NCI-H1436 (cell line): Measurements from ENCODE around the gene UPF1.

ENCODE experiments used
- DNase-seq: peaks from one replicate; lab custom pipeline; 2025; lab: John Stamatoyannopoulos, UW

UPF1 gene

DNA sequence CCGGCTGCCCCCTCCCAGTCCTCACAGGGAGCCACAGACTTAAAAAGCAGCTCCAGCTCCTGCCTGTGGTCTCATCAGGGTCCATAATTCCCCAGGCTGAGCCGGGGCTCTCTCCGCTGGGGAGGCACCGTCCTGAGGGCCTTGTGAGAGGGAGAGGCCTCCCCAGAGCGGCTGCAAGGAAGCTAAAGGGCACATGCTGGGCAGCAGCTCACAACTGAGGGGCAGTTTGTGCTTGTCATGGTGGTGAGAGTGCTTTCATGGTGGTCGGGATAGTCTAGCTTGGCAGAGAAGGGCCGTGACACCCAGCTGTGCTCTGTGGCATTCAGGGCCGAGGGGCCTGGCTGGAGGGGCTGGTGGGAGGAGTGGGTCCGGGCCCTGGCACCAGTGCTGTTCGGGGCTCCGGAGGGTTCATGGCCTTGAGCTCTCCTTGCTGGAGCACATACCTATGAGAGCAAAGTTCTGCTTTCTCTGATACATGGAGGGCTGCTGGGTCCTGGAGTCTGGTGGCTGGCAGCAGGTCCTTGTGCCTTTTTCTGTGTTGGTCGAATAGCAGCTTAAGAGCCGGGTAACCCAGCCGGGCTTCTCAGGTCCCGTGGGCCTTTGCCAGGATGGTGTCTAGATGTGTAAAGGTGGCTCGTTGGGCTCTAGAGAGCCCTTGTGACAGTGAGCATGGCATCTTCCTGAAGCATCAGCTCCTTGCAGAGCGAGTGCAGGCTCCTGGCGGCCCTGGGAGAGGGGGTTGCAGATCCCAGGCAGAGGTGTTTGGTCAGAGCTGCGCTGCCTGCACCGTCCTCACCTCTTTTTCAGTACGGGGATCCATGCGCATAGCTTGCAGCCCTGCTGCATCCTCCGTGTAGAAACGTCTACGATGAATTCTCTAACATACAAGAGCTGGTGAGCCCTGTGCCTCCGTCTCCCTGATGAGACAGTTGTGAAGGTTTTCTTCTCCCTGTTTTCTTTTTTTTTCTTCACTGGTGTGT, 8.8 kb downstream of the UPF1 start:
- DNase-seq = no peak

DNA sequence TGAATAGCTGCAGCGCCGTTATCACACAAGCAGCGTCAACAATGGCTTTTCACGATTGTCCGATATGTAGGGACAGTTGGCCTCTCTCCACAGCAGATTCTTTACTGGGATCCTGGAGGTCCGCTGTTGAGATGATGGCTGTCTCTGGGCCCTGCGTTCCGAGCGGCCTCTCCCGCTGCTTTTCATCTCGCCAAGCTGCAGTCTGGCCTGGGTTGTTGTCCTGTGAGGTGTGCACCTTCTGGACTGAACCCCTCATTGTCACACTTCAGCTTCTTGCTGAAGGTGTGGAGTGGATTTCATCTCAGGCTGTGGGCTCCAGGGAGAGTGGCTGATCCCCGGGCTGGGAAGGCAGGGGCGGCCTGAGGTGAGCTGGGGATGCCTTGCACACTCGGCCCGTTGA, 9.6 kb downstream of the UPF1 start:
- DNase-seq = no peak

DNA sequence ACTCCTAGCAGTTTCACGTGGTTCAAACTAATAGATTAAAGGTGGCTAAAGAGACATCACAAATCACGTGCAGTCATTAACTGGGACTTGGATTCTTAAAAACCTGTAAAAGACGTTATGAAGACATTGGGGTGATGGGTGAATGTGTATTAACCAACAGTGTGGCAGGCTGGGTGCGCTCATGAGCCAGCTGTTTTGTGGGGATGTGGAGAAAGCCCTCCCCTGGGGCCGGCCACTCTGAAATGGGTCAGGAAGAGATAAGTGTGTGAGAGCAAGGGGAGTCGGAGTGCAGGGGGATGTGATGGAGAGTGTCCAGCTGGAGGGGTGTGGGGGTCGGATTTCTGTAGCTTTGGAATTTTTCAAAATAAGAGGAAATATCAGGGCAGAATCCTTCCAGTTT, 10.4 kb downstream of the UPF1 start:
- DNase-seq = no peak

DNA sequence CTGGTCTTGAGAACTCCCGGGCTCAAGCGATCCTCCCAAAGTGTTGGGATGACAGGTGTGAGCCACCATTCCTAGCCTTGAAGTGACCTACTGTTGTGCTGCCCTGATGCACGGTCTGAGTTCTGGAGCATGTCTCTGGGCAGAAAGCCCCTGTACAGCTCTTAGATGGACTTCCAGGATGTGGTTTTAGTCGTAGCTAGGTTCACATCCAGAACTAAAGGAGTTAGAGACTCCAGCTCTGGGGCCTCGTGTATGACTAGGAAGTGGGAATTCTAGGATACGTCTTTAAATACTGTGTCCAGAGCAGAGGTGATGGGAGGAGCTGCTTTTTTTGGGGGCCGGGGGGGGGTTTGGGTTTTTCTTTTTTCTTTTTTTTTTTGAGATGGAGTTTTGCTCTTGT, 12.2 kb downstream of the UPF1 start:
- no peak for DNase-seq

DNA sequence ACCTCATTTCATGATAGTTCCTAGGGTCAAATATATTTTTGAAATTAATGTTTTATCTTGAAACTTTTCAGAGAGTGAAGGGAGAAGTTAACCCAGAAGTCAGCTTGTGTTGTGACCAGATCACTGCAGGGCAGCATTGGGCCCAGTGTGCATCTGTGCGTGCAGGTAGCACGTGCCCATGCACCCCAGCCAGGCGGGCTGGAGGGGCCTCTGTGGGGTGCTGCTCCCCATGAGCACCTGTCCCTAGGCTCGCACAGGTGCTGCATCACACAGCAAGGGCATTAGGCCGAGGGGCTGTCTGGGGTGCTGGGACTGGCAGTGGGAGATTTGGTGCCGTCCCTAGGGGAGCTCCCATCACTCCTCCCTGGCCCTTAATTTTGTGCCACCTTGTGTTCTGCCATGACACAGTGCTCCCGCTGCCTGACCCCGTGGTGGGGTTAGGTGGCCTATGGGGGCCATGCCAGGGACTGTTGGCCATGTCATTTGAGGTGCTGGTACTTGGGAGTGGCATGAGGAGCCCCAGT, 13.1 kb downstream of the UPF1 start:
- no peak for DNase-seq

DNA sequence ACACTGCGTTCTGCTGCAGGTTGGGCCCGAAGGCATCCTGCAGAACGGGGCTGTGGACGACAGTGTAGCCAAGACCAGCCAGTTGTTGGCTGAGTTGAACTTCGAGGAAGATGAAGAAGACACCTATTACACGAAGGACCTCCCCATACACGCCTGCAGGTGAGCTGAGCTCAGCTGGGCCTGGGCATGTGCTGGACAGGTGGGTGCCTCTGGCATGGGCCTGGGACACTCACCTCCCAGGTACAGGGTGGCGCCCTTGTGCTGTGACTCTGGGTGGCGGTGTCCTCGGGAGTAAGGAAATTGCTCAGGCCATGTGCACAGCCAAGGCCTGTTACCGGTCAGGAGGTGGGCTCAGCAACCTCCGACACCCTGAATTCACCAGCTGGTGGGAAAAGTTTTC, 14.2 kb downstream of the UPF1 start:
- DNase-seq = no peak

DNA sequence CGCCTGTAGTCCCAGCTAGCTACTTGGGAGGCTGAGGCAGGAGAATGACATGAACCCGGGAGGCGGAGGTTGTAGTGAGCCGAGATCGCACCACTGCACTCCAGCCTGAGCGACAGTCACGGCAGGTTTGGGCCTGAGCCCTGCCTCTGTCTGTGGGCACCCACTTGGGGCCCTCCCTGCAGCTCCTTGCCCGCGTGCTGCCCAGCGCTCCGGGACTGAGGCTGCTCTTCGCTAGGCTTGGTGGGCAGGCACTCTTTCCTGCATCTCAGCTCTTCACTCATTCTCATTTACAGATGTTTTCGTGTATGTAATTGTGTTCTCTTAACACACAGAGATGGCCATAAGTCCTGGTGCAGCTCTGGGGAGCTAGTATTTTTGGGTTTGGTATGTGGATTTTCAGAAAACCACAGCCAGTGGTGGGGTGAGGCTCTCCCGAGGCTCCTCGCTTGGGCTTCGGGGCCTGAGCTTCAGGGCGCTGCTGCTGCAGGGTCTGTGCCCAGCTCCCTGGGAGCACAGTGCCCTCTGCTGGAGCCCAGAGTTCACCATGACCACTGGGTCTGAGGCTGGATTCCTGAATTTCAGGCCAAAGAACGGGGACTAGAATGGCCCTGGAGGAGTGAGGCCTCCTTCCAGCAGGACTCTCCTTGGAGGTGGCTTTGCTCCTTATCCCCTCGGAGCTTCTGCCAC, 15.2 kb downstream of the UPF1 start:
- DNase-seq = peak; percentile 35

DNA sequence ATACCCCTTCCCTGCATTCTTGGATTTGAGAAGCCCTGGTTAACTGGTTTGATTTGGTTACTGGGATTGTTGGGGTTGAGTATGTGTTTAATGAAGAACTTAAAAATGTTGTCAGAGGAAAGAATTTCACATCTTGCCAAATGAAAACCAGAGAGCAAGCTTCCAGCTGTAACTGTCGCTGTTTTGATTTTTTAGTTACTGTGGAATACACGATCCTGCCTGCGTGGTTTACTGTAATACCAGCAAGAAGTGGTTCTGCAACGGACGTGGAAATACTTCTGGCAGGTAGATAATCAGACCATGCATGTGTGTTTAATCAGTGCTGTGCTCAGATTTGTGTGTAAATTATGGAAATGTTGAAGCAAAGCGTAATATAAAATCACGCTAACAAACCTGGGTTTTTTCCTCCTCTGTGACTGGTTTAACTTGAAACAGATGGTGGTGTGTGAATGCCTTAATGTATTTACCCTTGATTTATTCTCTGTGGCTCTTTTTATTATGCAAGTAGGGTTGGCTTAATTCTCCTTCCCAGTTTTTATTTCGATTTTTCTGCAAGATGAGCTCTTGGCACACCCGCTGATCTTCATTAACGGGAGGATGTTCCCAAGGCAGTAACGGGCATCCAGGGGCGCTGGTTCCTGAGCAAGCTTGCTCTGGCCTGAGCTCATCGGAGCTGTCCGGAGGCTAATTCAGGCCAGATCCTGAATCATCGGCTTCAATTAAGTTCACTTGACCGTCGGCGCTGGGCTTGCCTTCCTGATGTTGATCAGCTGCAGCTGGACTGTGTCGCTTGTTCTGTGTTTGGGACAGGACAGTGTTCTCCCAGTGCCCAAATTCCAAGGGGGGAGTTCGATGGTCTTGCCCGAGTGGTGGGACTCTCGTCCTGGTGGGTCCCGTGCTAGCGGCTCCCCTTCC, 16.0 kb downstream of the UPF1 start:
- DNase-seq = no peak

DNA sequence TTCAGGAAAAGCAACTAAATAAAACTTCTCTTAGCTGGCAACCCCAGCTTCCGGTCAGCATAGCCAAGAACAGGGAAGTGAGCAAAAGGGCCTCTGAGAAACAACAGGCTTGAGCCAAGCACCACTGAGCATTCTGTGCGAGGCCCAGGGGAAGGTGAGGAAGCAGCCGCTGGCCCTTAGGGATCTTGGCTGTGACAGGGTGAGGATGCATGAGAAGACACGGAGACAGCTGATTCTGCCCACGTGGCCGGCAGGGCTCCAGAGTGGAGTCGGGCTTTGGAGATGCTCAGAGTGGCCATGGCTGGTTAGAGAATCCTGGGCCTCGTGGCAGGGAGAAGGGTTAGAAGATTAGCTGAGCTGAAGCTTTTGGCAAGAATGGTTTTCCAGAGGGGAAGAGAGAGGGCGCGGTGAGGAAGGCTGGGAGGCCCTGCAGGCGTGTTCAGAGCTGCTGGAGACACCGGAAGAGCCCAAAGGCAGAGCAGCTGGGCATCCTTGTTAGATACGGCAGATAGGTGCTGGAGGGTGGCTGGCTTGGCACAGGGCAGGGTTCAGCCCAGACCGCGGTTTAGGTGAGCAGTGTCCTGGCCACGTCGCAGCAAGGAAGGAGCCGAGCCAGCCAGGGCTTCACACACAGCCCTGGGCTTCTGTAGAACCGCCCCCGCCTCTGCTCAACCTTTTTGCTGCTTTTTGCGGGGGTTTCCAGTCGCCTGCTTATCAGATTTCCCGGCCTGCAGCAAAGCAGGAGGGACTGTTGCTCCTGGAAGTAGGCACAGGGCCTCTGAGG, 17.3 kb downstream of the UPF1 start:
- no peak for DNase-seq

DNA sequence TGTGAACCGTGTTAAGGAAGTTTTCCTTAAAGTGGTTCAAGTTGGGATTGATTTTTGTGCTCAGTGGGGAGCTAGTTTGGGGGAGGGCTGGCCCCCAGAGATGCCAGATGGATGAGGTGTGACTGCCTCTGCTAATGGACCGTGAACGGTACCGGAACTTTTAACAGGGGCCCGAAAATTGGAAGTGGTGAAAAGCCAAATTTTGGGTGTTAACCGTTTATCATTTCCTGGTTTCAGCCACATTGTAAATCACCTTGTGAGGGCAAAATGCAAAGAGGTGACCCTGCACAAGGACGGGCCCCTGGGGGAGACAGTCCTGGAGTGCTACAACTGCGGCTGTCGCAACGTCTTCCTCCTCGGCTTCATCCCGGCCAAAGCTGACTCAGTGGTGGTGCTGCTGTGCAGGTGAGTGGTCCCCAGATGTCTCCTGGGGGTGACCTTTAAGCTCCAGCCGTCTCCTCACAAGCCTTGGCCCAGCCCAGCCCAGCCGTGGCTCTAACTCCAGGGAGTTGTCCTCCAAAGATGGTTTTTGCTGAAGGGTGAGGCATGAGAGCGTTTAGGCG, 18.2 kb downstream of the UPF1 start:
- DNase-seq = no peak

DNA sequence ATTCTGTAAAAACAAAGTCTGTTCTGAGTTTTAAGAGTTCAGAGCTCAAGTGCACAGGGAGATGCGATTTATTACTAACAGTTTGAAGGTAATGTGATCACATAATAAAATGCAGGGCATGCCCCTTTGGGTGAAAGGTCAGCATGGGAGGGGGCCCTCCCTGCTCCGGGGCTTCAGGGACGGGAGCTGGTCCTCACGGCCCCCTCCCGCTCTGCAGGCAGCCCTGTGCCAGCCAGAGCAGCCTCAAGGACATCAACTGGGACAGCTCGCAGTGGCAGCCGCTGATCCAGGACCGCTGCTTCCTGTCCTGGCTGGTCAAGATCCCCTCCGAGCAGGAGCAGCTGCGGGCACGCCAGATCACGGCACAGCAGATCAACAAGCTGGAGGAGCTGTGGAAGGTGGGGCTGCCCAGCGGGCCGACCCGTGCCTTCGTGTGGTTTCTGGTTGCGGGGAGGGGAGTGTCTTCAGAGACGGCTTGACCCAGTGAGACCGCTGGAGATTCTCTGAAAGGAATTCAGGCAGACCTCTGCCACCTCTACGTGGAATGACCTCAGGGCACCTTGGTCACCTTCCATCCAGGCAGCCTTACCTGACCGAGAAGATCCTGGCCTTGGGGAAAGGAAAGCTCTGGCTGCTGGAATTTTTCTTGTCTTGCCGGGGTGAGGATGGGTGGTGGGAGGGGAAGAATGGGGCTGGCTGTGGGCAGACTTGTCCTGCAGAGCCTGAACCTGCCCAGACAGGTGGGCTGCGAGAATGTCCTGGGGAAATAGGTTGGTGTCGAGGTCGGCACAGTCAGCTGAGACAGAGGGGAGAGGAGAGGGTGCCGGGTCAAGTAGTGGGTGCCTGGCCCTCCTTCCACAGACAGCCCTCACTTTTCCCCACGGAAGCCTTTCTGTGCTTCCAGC, 19.0 kb downstream of the UPF1 start:
- DNase-seq = no peak

DNA sequence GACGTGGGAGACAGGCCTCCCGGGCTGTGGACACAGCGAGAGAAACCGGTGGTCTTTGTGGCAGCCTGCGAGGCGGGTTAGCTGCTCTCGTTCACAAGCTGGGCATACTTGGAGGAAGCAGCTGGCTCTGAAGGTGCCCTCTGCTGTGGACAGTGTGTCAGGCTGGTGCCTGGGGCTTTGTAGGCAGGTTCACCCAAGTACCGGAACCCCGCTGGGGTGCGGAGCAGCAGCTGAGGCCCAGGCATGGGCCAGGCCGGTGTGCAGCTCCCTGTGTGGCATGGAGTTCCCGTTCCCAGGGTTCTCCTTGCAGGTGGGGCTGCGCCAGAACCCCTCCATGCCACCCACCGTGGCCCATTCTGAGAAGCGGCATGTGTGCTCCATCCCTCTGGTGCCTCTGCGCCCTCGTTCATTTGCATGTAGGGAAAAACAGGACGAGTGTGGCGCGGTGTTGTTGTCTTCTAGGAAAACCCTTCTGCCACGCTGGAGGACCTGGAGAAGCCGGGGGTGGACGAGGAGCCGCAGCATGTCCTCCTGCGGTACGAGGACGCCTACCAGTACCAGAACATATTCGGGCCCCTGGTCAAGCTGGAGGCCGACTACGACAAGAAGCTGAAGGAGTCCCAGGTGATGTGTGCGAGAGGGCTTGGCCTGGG, 20.0 kb downstream of the UPF1 start:
- no peak for DNase-seq

DNA sequence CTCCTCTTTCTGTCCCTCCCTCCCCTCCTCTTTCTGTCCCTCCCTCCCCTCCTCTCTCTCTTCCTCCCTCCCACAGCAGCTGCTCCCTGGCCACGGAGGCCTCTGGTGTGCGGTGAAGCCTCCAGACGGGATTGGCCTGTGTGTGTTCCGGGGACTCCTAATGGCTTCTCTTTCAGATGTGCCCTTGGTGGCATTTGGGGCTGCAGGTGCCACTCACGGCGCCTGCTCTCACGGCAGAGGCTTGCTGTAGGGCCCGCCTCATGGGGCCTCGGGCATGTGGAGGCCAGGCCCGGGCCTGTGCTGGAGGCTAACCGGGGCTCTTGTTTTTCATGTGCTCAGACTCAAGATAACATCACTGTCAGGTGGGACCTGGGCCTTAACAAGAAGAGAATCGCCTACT, 20.9 kb downstream of the UPF1 start:
- no peak for DNase-seq

DNA sequence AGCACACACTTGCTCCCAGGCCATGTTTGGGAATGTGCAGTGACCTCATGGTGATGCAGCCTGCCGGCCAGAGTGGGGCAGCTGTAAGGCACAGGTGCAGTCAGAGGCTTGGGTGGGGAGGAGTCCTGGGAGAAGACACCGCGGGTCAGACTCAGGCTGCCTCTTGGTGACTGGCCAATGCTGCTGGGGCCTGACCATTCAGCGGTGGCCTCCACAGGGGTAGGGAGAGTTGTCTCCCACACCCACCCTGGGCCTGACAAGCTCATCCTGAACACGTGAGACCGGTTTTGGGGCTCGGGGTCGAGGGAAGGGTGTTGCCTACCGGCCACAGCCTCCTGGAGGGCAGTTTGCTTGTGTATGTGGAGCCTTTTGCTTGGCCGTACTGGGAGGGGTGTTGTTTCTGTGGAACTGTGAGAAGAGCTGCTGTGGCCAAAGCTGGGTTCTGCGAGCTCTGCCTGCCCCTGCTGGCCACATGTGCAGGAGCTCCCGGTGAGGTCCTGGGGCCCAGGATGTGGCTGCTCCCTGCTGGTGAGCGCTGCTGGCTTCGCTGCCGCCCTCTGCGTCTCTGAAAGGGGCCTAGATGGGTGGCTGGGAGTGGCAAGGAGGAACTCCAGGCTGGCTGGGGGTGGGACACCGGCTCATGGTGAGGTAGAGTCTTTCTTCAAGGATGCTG, 22.1 kb downstream of the UPF1 start:
- DNase-seq = no peak

DNA sequence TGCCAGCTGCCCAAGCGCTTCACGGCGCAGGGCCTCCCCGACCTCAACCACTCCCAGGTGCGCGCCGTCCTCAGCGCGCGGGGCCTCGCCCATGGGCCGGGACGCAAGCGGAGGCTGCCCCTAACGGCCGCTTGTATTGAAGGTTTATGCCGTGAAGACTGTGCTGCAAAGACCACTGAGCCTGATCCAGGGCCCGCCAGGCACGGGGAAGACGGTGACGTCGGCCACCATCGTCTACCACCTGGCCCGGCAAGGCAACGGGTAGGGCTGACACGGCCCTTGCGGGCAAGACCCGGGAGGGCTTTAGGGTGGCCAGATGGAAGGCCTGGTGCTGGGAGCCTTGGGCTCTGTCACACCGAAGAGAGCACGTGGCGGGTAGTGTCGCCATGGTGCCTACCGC, 23.2 kb downstream of the UPF1 start:
- DNase-seq = no peak

DNA sequence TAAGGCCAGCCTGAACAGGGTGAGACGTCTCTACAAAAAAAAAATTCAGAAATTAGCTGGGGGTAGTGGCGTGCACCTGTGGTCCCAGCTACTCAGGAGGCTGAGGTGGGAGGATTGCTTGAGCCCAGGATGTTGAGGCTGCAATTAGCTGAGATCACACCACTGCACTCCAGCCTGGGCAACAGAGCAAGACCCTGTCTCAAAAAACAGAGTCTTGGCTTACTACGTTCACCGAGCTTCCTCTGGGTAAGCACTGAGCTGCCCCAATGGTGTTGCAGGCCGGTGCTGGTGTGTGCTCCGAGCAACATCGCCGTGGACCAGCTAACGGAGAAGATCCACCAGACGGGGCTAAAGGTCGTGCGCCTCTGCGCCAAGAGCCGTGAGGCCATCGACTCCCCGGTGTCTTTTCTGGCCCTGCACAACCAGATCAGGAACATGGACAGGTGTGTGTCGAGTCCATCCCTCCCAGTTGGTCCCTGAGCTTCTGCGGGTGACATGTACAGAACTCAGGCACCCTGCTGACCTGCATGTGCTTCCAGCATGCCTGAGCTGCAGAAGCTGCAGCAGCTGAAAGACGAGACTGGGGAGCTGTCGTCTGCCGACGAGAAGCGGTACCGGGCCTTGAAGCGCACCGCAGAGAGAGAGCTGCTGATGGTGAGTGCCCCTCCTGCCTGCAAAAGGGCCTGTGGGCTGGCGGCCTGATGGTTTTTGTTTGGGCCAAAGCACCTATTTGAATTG, 24.1 kb downstream of the UPF1 start:
- DNase-seq = no peak

DNA sequence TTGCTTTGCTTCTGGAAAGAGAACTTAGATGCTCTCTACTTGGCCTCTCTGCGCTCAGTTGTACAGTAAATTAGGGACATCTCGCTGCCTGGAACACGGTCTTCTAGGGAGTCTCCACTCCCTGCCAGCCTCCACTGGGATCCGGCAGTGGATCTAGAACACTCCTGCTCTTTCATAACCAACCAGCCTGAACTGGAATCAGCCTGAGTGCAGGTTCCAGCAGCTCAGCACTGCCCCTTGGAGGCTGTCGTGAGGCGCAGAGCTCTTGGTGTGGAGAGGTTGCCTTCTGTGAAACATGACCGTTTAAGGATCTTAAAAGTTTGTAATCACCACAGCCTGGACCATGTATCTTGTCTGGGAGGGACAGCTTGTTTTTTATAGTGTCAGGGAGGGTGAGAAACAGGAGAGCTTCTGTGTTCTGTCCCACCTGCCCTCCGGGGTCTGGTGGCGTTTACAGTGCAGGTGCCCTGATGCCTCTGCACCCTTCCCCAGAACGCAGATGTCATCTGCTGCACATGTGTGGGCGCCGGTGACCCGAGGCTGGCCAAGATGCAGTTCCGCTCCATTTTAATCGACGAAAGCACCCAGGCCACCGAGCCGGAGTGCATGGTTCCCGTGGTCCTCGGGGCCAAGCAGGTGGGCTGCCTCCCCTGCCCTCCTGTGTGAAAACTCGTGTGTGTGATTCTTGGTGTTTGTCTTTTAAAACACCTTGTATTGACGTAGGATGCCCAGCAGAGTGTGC, 24.8 kb downstream of the UPF1 start:
- DNase-seq = no peak
